GM23338 (cell line): ENCODE results near the gene GAB2. TPM values are rescaled to one million over a fixed set of nuclear protein-coding genes. Genes with fewer than 3 reads are reported as not detected.

Experiments
- ATAC-seq: fragments of 200-7000 bp; cut with Tn5 transposase; 3 replicates; pipeline ENCODE4 v1.9.1; 2020
- DNase-seq: peaks from one replicate; pipeline ENCODE4 v3.0.0-alpha.2; 2015; ENCODE audit warnings: low spot score
- H2AFZ ChIP-seq: fragments of 200-600 bp; sonication (generic); 2 replicates; pipeline ENCODE4 v1.8.0; 2016; ENCODE audit warnings: antibody characterized with exemption, mild to moderate bottlenecking, moderate library complexity
- H3F3A ChIP-seq: fragments of 200-600 bp; sonication (generic); replicated peaks from 2 replicates; pipeline ENCODE4 v1.8.0; 2017; ENCODE audit warnings: antibody characterized with exemption, mixed run types, low read depth
- H3K27ac ChIP-seq: fragments of 200-600 bp; sonication (generic); 2 replicates; pipeline ENCODE4 v1.6.1; 2016; ENCODE audit warnings: low read depth
- H3K27me3 ChIP-seq: fragments of 200-600 bp; sonication (generic); 2 replicates; pipeline ENCODE4 v1.8.0; 2016; ENCODE audit warnings: mild to moderate bottlenecking, mixed run types, moderate library complexity; ENCODE audit not compliant: insufficient read depth
- H3K36me3 ChIP-seq: fragments of 200-600 bp; sonication (generic); 2 replicates; pipeline ENCODE4 v1.8.0; 2016; ENCODE audit warnings: mild to moderate bottlenecking; ENCODE audit not compliant: insufficient read depth
- H3K4me1 ChIP-seq: fragments of 200-600 bp; sonication (generic); 2 replicates; pipeline ENCODE4 v1.8.0; 2016; ENCODE audit warnings: mild to moderate bottlenecking, moderate library complexity; ENCODE audit not compliant: insufficient read depth
- H3K4me2 ChIP-seq: fragments of 200-600 bp; sonication (generic); 2 replicates; pipeline ENCODE4 v1.7.1; 2017; ENCODE audit warnings: mixed run types
- H3K4me3 ChIP-seq: fragments of 200-600 bp; sonication (generic); 2 replicates; pipeline ENCODE4 v1.6.1; 2016; ENCODE audit warnings: mixed run types
- H3K79me2 ChIP-seq: fragments of 200-600 bp; sonication (generic); replicated peaks from 2 replicates; pipeline ENCODE4 v1.8.0; 2017; ENCODE audit warnings: mild to moderate bottlenecking; ENCODE audit not compliant: insufficient read depth
- H3K9me2 ChIP-seq: fragments of 200-600 bp; sonication (generic); 2 replicates; pipeline ENCODE4 v1.8.0; 2017; ENCODE audit not compliant: insufficient read depth
- H4K20me1 ChIP-seq: fragments of 200-600 bp; sonication (generic); replicated peaks from 2 replicates; pipeline ENCODE4 v1.8.0; 2017; ENCODE audit warnings: mild to moderate bottlenecking; ENCODE audit not compliant: insufficient read depth
- H3K27ac Mint-ChIP-seq: 2 replicates; pipeline ENCODE4 v1.8.0; 2020; ENCODE audit warnings: inconsistent platforms, mild to moderate bottlenecking, moderate library complexity, mixed read lengths
- H3K27me3 Mint-ChIP-seq: 3 replicates; pipeline ENCODE4 v1.8.0; 2022; ENCODE audit warnings: low read depth, mild to moderate bottlenecking, moderate library complexity, mixed read lengths, inconsistent platforms; ENCODE audit not compliant: insufficient read depth, poor library complexity
- H3K36me3 Mint-ChIP-seq: 3 replicates; pipeline ENCODE4 v1.8.0; 2021; ENCODE audit warnings: low read depth, mild to moderate bottlenecking, inconsistent platforms, moderate library complexity, mixed read lengths
- H3K4me1 Mint-ChIP-seq: 3 replicates; pipeline ENCODE4 v1.8.0; 2020; ENCODE audit warnings: mild to moderate bottlenecking, inconsistent platforms, mixed read lengths
- H3K4me3 Mint-ChIP-seq: 3 replicates; pipeline ENCODE4 v1.8.0; 2021; ENCODE audit warnings: moderate library complexity, mild to moderate bottlenecking, inconsistent platforms, mixed read lengths
- H3K9me3 Mint-ChIP-seq: 3 replicates; pipeline ENCODE4 v1.8.0; 2020; ENCODE audit warnings: moderate library complexity, mild to moderate bottlenecking, inconsistent platforms, mixed read lengths
- CREB1 ChIP-seq: fragments of 250-450 bp; sonication (Bioruptor Pico); IDR thresholded peaks from 2 replicates; pipeline ENCODE4 v1.5.0; 2020; ENCODE audit warnings: low read depth, mild to moderate bottlenecking, moderate library complexity
- ETS1 ChIP-seq: IDR thresholded peaks from 2 replicates; pipeline ENCODE4 v1.6.1; 2016; ENCODE audit warnings: antibody characterized with exemption
- EZH2 ChIP-seq: fragments of 200-600 bp; sonication (generic); IDR thresholded peaks from one replicate; pipeline ENCODE4 v1.8.0; 2017; ENCODE audit warnings: antibody characterized with exemption, mild to moderate bottlenecking, low read depth; ENCODE audit not compliant: unreplicated experiment
- EZH2phosphoT487 ChIP-seq: fragments of 200-600 bp; sonication (generic); IDR thresholded peaks from one replicate; pipeline ENCODE4 v1.8.1; 2018; ENCODE audit warnings: antibody characterized with exemption; ENCODE audit not compliant: unreplicated experiment
- JUNB ChIP-seq: IDR thresholded peaks from one replicate; pipeline ENCODE4 v1.6.1; 2016; ENCODE audit warnings: antibody characterized with exemption; ENCODE audit not compliant: unreplicated experiment
- NANOG ChIP-seq: IDR thresholded peaks from 2 replicates; pipeline ENCODE4 v1.6.1; 2016; ENCODE audit warnings: antibody characterized with exemption, borderline replicate concordance
- POLR2AphosphoS5 ChIP-seq: IDR thresholded peaks from 2 replicates; pipeline ENCODE4 v1.6.1; 2016; ENCODE audit warnings: antibody characterized with exemption, low read depth
- REST ChIP-seq: IDR thresholded peaks from one replicate; pipeline ENCODE4 v1.6.1; 2018; ENCODE audit warnings: antibody characterized with exemption; ENCODE audit not compliant: unreplicated experiment
- STAT1 ChIP-seq: IDR thresholded peaks from one replicate; pipeline ENCODE4 v1.6.1; 2016; ENCODE audit warnings: antibody characterized with exemption; ENCODE audit not compliant: unreplicated experiment
- ZNF114 ChIP-seq: fragments of 250-450 bp; sonication (Bioruptor Pico); IDR thresholded peaks from 2 replicates; pipeline ENCODE4 v1.5.0; 2020; ENCODE audit warnings: mild to moderate bottlenecking, moderate library complexity
- ZNF331 ChIP-seq: fragments of 250-450 bp; sonication (Bioruptor Pico); IDR thresholded peaks from 2 replicates; pipeline ENCODE4 v1.5.0; 2020; ENCODE audit warnings: low read depth, mild to moderate bottlenecking, moderate library complexity
- polyA plus RNA-seq: library from polyadenylated mRNA; unstranded; fragments of >200 nt; fragmentation: Nextera tagmentation; extraction: Ambion mirVana; gene quantifications from 2 replicates; pipeline ENCODE4 v1.2.1, GENCODE V29; 2016
- total RNA-seq: library from RNA; depleted of rRNA; stranded (reverse); fragments of >200 nt; shearing (Covaris generic); gene quantifications from 2 replicates; pipeline ENCODE4 v1.2.3, GENCODE V29; 2014
- TF ChIP-seq, protein P1 (sequence below), 2 experiments: fragments of 200-600 bp in 1 of 2; sonication (generic) in 1 of 2; conservative IDR thresholded peaks; 2 replicates each; pipeline versions ENCODE4 v1.5.1 to v1.6.1; 2016 to 2017; ENCODE audit warnings: antibody characterized with exemption in 2 of 2, low read depth in 2 of 2, mild to moderate bottlenecking in 2 of 2, moderate library complexity in 1 of 2
- TF ChIP-seq, protein P2 (sequence below): fragments of 250-450 bp; sonication (Bioruptor Pico); IDR thresholded peaks from 2 replicates; pipeline ENCODE4 v1.5.0; 2020; ENCODE audit warnings: mild to moderate bottlenecking, moderate library complexity

Gene GAB2
- total and polyA plus RNA-seq, 2 experiments from 2014 or later: 2.0 to 10.8 TPM

DNA sequence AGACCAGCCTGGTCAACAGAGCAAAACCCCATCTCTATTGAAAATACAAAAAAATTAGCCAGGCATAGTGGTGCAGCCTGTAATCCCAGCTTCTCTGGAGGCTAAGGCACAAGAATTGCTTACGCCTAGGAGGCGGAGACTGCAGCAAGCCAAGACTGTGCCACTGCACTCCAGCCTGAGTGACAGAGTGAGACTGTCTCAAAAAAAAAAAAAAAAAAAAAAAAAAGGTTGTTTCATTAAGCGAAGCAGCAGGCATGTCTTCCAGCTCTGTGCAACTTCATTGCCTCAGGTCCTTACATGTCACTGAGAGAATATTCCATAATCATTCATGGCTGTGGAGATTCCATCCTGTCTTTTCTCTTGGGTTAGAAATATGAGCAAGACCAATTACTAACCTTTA, 16.9 kb downstream of the GAB2 start:
- no peak for TF ChIP-seq ZNF331 (CRISPR knock-in tag)
- no peak for TF ChIP-seq STAT1
- TF ChIP-seq ETS1: no peak
- TF ChIP-seq, protein P1, sequence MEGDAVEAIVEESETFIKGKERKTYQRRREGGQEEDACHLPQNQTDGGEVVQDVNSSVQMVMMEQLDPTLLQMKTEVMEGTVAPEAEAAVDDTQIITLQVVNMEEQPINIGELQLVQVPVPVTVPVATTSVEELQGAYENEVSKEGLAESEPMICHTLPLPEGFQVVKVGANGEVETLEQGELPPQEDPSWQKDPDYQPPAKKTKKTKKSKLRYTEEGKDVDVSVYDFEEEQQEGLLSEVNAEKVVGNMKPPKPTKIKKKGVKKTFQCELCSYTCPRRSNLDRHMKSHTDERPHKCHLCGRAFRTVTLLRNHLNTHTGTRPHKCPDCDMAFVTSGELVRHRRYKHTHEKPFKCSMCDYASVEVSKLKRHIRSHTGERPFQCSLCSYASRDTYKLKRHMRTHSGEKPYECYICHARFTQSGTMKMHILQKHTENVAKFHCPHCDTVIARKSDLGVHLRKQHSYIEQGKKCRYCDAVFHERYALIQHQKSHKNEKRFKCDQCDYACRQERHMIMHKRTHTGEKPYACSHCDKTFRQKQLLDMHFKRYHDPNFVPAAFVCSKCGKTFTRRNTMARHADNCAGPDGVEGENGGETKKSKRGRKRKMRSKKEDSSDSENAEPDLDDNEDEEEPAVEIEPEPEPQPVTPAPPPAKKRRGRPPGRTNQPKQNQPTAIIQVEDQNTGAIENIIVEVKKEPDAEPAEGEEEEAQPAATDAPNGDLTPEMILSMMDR (conservative IDR thresholded peaks at IDR 0.05; ENCODE audit: low read depth in 2 of 2): no peak
- TF ChIP-seq, protein P2, sequence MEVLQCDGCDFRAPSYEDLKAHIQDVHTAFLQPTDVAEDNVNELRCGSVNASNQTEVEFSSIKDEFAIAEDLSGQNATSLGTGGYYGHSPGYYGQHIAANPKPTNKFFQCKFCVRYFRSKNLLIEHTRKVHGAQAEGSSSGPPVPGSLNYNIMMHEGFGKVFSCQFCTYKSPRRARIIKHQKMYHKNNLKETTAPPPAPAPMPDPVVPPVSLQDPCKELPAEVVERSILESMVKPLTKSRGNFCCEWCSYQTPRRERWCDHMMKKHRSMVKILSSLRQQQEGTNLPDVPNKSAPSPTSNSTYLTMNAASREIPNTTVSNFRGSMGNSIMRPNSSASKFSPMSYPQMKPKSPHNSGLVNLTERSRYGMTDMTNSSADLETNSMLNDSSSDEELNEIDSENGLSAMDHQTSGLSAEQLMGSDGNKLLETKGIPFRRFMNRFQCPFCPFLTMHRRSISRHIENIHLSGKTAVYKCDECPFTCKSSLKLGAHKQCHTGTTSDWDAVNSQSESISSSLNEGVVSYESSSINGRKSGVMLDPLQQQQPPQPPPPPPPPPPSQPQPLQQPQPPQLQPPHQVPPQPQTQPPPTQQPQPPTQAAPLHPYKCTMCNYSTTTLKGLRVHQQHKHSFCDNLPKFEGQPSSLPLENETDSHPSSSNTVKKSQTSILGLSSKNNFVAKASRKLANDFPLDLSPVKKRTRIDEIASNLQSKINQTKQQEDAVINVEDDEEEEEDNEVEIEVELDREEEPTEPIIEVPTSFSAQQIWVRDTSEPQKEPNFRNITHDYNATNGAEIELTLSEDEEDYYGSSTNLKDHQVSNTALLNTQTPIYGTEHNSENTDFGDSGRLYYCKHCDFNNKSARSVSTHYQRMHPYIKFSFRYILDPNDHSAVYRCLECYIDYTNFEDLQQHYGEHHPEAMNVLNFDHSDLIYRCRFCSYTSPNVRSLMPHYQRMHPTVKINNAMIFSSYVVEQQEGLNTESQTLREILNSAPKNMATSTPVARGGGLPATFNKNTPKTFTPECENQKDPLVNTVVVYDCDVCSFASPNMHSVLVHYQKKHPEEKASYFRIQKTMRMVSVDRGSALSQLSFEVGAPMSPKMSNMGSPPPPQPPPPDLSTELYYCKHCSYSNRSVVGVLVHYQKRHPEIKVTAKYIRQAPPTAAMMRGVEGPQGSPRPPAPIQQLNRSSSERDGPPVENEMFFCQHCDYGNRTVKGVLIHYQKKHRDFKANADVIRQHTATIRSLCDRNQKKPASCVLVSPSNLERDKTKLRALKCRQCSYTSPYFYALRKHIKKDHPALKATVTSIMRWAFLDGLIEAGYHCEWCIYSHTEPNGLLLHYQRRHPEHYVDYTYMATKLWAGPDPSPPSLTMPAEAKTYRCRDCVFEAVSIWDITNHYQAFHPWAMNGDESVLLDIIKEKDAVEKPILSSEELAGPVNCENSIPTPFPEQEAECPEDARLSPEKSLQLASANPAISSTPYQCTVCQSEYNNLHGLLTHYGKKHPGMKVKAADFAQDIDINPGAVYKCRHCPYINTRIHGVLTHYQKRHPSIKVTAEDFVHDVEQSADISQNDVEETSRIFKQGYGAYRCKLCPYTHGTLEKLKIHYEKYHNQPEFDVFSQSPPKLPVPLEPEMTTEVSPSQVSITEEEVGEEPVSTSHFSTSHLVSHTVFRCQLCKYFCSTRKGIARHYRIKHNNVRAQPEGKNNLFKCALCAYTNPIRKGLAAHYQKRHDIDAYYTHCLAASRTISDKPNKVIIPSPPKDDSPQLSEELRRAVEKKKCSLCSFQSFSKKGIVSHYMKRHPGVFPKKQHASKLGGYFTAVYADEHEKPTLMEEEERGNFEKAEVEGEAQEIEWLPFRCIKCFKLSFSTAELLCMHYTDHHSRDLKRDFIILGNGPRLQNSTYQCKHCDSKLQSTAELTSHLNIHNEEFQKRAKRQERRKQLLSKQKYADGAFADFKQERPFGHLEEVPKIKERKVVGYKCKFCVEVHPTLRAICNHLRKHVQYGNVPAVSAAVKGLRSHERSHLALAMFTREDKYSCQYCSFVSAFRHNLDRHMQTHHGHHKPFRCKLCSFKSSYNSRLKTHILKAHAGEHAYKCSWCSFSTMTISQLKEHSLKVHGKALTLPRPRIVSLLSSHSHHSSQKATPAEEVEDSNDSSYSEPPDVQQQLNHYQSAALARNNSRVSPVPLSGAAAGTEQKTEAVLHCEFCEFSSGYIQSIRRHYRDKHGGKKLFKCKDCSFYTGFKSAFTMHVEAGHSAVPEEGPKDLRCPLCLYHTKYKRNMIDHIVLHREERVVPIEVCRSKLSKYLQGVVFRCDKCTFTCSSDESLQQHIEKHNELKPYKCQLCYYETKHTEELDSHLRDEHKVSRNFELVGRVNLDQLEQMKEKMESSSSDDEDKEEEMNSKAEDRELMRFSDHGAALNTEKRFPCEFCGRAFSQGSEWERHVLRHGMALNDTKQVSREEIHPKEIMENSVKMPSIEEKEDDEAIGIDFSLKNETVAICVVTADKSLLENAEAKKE (CRISPR knock-in tag): no peak
- no peak for TF ChIP-seq CREB1 (CRISPR knock-in tag)
- no peak for TF ChIP-seq POLR2AphosphoS5
- TF ChIP-seq NANOG: no peak
- TF ChIP-seq EZH2phosphoT487: no peak
- no peak for TF ChIP-seq ZNF114 (CRISPR knock-in tag)
- TF ChIP-seq REST: no peak
- no peak for TF ChIP-seq JUNB
- no peak for TF ChIP-seq EZH2
- Histone ChIP-seq H3K4me2 (no peak overlapping the region), H3F3A (no peaks in the 10 kb centered on the region), H3K27me3 (peaks cover 23% of the 10 kb centered on the region; the same call in 1 of the 2 replicates), H3K79me2 (peaks cover 7% of the 10 kb centered on the region; the same call in 1 of the 2 replicates), H2AFZ (no peak overlapping the region), H3K4me1 (peaks cover 13% of the 10 kb centered on the region; the same call in 1 of the 2 replicates), H4K20me1 (no peaks in the 10 kb centered on the region; the same call in 1 of the 2 replicates), H3K27ac (no peak overlapping the region), H3K4me3 (no peak overlapping the region), H3K9me2 (no peaks in the 10 kb centered on the region), H3K36me3 (no peaks in the 10 kb centered on the region)
- DNase-seq: no peak
- H3K9me3 Mint-ChIP-seq: no peaks in the 10 kb centered on the region
- H3K4me1 Mint-ChIP-seq: peaks cover 20% of the 10 kb centered on the region
- H3K27ac Mint-ChIP-seq: no peak overlapping the region
- no peaks in the 10 kb centered on the region for H3K36me3 Mint-ChIP-seq
- H3K27me3 Mint-ChIP-seq: peaks cover 12% of the 10 kb centered on the region
- no peak overlapping the region for H3K4me3 Mint-ChIP-seq
- peak; percentile 47; the same call in 2 of the 3 replicates for ATAC-seq
